ENCODE data around the gene PRMT5. TPM values are rescaled to one million over a fixed set of nuclear protein-coding genes. Genes with fewer than 3 reads are reported as not detected.

PRMT5 gene
- total RNA-seq, 1 experiment from 2014 or later = 201 TPM

DNA sequence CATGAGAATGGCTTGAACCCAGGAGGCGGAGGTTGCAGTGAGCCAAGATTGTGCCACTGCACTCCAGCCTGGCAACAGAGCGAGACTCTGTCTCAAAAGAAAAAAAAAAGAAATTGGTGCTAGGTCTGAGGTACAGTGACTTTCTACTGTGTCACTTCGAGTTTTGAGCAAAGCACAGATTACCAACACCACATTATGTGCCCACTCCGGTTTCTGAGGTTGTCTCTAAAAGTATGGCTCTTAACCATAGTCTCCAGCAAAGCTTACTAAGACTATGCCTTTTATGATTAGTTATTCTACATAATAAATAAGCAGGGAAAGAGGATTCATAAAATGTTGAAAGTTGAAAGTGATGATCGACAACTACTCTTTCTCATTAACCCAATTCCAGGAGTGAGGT is 18.3 kb downstream of the PRMT5 start:
- Mint-ChIP-seq H3K4me3 (ENCODE audit: unreplicated experiment) (no peak overlapping the region), H3K9me3 (ENCODE audit: unreplicated experiment) (no peaks in the 10 kb centered on the region), H3K4me1 (ENCODE audit: insufficient read depth, unreplicated experiment) (peaks cover 5% of the 10 kb centered on the region), H3K27me3 (ENCODE audit: insufficient read depth, unreplicated experiment) (no peaks in the 10 kb centered on the region), H3K27ac (ENCODE audit: low read depth, unreplicated experiment) (no peak overlapping the region), H3K36me3 (ENCODE audit: insufficient read depth, unreplicated experiment) (peaks cover 66% of the 10 kb centered on the region)
- intact Hi-C loops (cut with micrococcal nuclease) = no loop called here
- no peak for DNase-seq (ENCODE audit: unreplicated experiment)
- POLR2A ChIA-PET = interaction anchor here (0.7 kb wide), 1 partner anchor 160 kb away, joined by 4 read pairs; no protein-coding TSS in a partner anchor
- TF ChIP-seq, protein P1, sequence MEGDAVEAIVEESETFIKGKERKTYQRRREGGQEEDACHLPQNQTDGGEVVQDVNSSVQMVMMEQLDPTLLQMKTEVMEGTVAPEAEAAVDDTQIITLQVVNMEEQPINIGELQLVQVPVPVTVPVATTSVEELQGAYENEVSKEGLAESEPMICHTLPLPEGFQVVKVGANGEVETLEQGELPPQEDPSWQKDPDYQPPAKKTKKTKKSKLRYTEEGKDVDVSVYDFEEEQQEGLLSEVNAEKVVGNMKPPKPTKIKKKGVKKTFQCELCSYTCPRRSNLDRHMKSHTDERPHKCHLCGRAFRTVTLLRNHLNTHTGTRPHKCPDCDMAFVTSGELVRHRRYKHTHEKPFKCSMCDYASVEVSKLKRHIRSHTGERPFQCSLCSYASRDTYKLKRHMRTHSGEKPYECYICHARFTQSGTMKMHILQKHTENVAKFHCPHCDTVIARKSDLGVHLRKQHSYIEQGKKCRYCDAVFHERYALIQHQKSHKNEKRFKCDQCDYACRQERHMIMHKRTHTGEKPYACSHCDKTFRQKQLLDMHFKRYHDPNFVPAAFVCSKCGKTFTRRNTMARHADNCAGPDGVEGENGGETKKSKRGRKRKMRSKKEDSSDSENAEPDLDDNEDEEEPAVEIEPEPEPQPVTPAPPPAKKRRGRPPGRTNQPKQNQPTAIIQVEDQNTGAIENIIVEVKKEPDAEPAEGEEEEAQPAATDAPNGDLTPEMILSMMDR (IDR thresholded peaks at IDR 0.05; ENCODE audit: unreplicated experiment) = no peak
- CTCF ChIA-PET = interaction anchor here (0.7 to 2.1 kb wide), 4 partner anchors 10 to 57 kb away, joined by 3 to 24 read pairs (median 6); no protein-coding TSS in a partner anchor
- no TSS peak for BruUV-seq (replicated peaks)

GRCh38 chr14:22908601-22909000 is 20.6 kb downstream of the PRMT5 start:
- no peak for DNase-seq (ENCODE audit: unreplicated experiment)
- CTCF ChIA-PET = interaction anchor here (0.6 to 1.5 kb wide), 5 partner anchors 8 to 495 kb away, joined by 3 to 5 read pairs (median 3); no protein-coding TSS in a partner anchor
- TF ChIP-seq, protein P1 (IDR thresholded peaks at IDR 0.05; ENCODE audit: unreplicated experiment) = no peak
- Mint-ChIP-seq H3K4me3 (ENCODE audit: unreplicated experiment) (no peak overlapping the region), H3K27ac (ENCODE audit: low read depth, unreplicated experiment) (no peak overlapping the region), H3K9me3 (ENCODE audit: unreplicated experiment) (no peaks in the 10 kb centered on the region), H3K27me3 (ENCODE audit: insufficient read depth, unreplicated experiment) (no peaks in the 10 kb centered on the region), H3K36me3 (ENCODE audit: insufficient read depth, unreplicated experiment) (peaks cover 83% of the 10 kb centered on the region), H3K4me1 (ENCODE audit: insufficient read depth, unreplicated experiment) (peaks cover 5% of the 10 kb centered on the region)
- POLR2A ChIA-PET = interaction anchor here (1.2 to 1.3 kb wide), 2 partner anchors 7 to 14 kb away, joined by 3 to 4 read pairs; no protein-coding TSS in a partner anchor
- no TSS peak for BruUV-seq (replicated peaks)
- intact Hi-C loops (cut with micrococcal nuclease) = no loop called here

GRCh38 chr14:22907429-22907828 is 21.7 kb downstream of the PRMT5 start:
- peaks cover 5% of the 10 kb centered on the region for H3K4me1 Mint-ChIP-seq (ENCODE audit: insufficient read depth, unreplicated experiment)
- no peaks in the 10 kb centered on the region for H3K9me3 Mint-ChIP-seq (ENCODE audit: unreplicated experiment)
- intact Hi-C loops (cut with micrococcal nuclease) = no loop called here
- no peaks in the 10 kb centered on the region for H3K27me3 Mint-ChIP-seq (ENCODE audit: insufficient read depth, unreplicated experiment)
- TF ChIP-seq, protein P1 (IDR thresholded peaks at IDR 0.05; ENCODE audit: unreplicated experiment) = no peak
- POLR2A ChIA-PET = interaction anchor here (0.6 to 1.3 kb wide), 6 partner anchors 9 to 27 kb away, joined by 3 to 6 read pairs (median 3); partner anchors contain the start of genes PRMT5 and RBM23
- no peak for DNase-seq (ENCODE audit: unreplicated experiment)
- peaks cover 87% of the 10 kb centered on the region for H3K36me3 Mint-ChIP-seq (ENCODE audit: insufficient read depth, unreplicated experiment)
- H3K27ac Mint-ChIP-seq (ENCODE audit: low read depth, unreplicated experiment) = no peak overlapping the region
- no peak overlapping the region for H3K4me3 Mint-ChIP-seq (ENCODE audit: unreplicated experiment)
- no TSS peak for BruUV-seq (replicated peaks)
- CTCF ChIA-PET = interaction anchor here (0.6 to 1.4 kb wide), 4 partner anchors 9 to 1426 kb away, joined by 3 to 5 read pairs (median 4); no protein-coding TSS in a partner anchor

GRCh38 chr14:22906073-22906472 is 23.1 kb downstream of the PRMT5 start:
- Mint-ChIP-seq H3K27me3 (ENCODE audit: insufficient read depth, unreplicated experiment) (no peaks in the 10 kb centered on the region), H3K4me1 (ENCODE audit: insufficient read depth, unreplicated experiment) (peaks cover 5% of the 10 kb centered on the region), H3K9me3 (ENCODE audit: unreplicated experiment) (no peaks in the 10 kb centered on the region), H3K36me3 (ENCODE audit: insufficient read depth, unreplicated experiment) (peaks cover 87% of the 10 kb centered on the region), H3K4me3 (ENCODE audit: unreplicated experiment) (no peak overlapping the region), H3K27ac (ENCODE audit: low read depth, unreplicated experiment) (no peak overlapping the region)
- intact Hi-C loops (cut with micrococcal nuclease) = no loop called here
- TF ChIP-seq, protein P1 (IDR thresholded peaks at IDR 0.05; ENCODE audit: unreplicated experiment) = no peak
- ChIA-PET POLR2A (no interaction called here), CTCF (interaction anchor here (0.9 to 1.4 kb wide), 3 partner anchors 9 to 53 kb away, joined by 4 to 5 read pairs (median 5); no protein-coding TSS in a partner anchor)
- BruUV-seq (replicated peaks) = no TSS peak
- no peak for DNase-seq (ENCODE audit: unreplicated experiment)
